Activated CD8-positive, alpha-beta memory T cell treated with anti-CD3 and anti-CD28 coated beads, Interleukin-2, amount 50 U/mL, for 1 hour (primary cell): ENCODE data around the gene LSP1.

Source experiments
- DNase-seq: peaks from one replicate; pipeline ENCODE4 v3.0.0-alpha.2; 2020; ENCODE audit errors: extremely low read depth

Gene LSP1

DNA sequence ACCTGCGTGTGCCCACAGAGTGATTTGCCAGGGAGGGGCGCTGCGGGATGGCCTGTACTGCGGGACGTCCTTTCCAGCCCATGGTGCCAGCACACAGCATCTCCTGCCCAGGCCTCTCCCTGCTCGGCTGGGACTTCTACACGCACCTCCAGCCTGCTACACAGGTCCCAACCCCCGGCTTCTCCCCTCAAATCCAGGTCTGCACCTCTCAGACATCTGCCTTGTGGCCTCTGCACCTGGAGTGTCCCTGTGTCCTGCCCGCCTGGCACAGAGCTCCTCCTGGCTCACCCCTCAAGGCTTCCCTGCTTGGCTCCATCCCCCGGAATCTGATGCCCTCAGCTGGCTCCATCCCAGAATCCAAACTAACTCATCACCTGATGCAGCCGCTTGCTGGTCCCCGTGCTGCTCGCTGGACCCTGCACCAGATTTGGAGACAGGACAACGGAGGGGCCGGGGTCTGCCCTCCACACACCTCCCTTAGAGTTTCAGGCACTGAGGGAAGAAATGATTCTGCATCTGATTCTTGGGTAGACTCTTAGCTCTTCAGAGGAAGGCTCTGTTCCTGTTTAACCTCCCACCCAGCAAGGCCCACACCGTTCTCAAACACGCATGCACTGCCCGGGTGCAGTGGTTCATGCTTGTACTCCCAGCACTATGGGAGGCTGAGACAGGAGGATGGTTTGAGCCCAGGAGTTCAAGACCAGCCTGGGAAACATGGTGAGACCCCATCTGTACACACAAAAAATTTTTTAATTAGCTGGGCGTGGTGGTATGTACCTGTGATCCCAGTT, 4.0 kb upstream of the LSP1 start:
- no peak for DNase-seq

DNA sequence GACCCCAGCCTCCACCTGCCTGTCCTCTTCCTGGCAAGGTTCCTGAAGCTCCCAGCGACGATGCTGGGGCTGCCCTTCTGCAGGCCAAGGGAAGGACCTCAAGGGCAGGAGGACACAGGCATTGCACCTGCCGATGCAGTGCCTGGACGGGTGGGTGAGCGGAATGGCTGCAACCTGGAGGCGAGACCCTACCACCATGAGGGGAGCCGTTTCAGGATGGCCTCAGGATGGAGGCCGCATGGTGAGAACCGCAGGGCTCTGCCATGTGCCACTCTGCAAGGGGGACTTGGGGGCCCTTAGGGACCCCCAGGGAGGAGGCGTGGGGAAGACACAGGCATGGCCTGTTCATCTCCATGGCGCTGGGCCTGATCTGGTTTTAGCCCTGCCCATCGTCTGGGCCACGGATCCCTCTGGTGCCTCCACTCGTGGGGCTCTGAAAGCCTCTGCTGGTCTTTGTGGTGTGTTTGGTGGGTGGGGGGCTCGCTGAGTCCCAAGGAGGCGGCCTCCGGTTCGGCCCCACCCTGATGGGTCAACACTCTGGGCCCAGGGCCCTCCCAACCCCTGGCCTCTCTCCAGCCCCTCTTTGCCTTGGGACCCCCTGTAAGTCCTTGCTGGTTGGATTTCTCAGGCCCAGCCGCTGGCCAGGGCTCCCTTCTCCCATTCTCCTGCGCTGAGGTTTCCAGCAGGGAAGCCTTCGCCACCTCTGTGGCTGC, 1.3 kb upstream of the LSP1 start:
- DNase-seq, result no peak

DNA sequence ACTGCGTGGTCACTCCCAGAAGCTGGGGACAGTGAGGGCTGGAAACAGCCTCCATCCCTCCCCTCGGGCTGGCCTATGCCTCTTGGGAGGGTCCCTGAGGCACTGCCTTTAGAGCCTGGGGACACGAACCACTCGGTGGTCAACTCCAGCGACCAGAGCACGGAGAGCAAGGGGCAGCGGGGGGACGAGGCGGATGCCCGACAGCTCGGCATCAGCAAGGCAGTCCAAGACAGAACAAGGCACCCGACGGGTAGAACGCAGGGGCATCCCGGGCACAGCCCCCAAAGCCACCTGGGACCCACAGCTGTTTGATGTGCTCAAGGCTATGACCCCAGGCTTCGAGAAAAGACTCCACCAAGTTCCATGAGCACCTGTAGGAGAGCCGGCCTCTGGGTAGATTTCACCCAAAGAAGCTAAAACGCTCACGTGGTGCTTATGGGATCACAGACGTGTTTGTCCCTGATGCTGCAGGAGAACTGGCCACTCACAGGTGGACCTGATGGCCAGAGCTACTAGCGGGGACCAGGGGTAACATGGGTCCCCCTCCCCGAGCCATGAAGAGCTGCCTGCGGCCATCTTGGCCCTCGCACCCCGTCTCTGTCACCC, 510 bp upstream of the LSP1 start:
- no peak for DNase-seq

DNA sequence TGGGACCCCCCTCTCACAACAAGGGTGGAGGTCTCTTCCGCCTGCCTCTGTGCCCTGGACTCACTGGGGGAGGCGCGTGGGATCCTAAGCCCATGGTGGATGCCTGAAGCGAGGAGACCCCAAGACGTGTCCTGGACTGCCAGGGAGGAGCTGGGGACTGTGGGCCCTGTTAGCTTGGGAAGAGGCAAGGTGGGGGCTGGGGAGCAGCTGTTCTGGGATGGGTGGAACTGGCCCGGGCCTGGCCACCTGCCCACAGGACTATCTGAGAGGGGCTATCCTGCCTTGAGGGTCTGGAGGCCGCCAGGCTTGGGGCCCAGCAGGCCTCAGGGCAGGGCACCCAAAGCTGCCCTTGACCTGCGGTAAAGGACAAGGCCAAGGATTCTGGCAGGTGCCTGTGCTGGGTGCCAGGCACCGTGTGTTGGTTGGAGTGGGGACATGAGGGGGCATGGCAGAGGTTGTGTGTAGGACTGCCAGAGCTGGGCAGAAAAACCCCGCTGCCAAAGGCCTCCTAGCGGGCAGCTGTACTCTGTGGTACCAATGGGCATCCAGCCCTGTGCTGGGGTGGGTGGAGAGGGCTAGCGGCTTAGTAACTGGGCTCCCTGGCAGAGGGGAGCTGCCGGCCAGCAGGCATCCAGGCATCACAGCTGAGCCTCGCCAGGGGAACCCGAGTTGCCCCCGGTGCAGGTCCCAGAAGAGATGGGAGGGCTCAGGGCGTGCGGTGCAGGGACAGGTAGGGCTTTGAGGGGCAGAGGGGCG, 670 bp downstream of the LSP1 start:
- DNase-seq, result no peak

DNA sequence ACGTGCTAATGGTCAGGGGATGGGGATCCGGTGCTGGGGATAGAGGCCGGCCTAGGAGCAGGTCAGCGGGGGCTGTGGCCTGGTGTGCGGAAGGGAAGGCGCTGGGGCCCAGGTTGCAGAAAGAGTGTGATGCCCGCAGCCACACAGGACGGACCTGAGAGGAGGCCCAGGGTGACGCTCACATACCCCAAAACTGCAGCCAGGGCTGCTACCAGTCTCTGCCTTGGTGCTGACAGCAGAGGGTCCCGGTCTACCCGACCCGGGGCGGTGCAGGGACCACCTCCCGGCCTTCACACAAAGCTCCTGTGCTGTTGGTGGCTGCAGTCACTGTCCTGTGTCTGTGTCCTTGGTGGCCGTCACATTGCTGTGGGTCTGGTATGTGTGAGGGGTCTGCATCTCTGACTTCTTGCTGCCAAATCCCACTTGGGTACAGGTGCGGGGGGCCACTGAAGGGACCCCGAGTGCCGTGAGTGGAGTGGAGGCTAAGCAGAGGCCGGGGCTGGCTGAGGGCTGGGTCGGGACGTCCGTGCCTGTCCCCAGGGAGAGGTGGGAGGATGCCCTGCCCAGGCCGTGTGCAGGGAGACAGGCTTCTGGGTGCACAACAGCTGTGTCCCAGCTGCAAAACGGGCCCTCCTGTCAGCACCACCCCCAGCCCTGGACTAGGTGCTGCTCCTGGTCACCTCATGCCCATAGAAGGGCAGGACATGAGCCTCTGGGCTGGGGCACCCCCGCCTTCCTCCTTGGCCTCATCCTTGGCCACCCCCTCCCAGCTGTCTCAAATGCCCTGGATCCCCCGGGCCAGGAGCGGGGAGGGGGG, 1.5 kb downstream of the LSP1 start:
- no peak for DNase-seq

DNA sequence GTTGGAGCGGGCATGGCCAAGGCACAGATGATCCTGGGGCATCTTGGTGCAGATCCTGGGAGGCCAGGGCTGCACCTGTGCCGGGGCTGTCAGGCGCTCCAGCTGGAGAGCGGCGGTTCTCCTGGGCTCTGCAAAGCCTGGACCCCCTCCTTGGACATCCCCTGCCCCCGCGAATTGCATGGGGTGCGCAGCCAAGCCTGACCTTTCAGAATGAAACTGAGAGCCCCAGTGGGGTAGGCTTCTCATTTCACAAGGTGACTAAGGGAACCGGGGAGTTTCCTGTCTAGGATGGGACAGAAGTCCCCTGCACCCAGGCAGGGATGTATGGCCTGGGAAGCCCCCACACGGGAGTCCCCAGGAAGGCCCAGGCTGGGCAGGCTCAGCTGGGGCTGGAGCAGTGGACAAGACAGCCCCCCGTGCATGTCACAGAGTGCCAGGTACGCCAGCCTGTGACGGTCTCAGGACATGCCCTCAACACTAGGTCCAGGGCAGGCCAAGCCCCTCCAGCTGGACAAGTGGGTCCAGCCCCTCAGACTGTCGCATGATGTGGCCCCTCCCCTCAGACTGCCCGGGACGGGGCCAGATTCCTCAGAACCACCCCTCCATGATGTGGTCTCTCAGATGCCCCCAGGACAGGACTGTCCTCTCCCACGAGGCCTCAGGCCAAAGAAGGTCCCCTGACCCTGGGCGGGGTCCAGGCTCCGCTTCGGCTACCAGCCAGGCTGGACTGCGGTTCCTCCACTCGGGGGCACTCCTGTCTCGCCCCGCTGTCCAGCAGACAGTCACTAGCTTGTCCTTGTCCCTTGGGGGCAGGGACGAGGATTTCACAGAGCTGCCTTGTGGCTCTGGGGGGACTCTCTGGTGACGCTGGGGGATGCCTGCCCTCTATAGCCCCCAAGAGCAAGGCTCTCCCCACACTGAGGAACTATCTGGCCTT, 2.3 kb downstream of the LSP1 start:
- DNase-seq, result no peak

DNA sequence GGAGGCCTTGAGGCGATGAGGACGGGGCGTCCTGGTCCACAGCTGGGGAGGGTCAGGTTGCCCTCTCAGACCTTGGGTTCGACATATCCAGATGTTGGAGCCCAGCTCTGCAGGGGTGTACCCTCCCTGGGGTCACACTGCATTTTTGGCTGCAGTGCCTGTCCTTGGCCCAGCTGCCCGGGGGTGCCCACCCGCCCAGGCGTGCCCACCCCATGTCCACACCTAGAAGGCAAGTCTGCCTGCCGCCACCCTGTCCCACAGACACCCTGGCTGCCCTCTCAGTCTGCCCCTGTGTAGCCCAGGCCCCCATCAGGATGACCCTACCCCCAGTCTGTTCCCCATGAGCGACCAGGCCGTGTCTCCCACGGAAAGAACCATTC, 3.0 kb downstream of the LSP1 start:
- DNase-seq, result no peak

DNA sequence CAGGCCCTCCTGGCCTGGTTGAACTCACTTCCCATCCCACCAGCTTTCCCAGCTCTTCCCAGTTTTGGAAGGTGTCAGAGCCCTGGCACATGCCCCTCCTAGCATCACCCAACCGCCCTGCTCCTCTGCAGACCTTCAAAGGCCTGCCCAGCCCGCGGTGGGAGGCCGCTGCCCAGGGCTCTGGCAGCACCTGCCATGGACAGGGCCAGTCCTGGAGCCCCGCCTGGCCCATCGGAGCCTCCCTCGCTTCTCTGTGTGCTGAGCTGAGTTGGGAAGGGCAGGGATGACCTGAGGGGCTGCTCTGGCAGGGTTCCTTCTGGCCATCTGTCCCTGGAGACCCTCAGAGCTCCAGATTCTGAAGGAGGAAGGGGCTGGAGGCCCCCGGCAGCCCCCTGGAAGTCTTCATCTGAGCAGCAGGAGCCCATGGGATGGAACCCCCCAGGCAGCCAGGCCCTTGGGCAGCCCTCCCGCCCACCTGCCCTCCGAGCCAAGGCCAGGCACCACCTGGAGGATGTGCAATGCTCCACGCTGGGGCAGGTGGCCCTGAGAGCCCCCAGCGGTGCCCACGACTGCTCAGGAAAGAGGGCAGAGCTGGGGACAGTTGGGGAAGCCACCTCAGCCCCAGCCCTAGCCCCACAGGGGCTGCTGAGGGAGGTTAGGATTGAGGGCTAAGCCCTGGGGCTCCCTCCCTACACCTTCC, 3.6 kb downstream of the LSP1 start:
- no peak for DNase-seq

DNA sequence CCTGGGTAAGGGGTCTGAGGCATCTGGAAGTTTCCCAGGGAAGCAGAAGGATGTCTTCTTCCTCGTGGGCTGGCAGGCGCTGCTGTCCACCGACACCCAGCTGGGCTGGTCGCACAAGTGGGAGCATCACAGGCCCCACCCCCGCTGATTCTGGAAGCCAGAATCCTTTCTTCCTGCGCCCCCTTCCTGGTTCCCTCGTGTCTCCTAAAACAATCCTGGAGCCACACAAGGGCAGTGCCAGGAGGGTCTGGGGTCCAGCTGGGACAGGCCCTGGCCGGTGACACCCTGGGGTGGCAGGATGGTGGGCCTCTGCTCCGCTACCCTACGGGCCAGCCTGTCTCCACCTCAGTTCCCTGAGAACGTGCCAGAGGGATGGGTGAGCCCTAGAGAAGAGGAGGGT, 4.2 kb downstream of the LSP1 start:
- DNase-seq, result no peak

DNA sequence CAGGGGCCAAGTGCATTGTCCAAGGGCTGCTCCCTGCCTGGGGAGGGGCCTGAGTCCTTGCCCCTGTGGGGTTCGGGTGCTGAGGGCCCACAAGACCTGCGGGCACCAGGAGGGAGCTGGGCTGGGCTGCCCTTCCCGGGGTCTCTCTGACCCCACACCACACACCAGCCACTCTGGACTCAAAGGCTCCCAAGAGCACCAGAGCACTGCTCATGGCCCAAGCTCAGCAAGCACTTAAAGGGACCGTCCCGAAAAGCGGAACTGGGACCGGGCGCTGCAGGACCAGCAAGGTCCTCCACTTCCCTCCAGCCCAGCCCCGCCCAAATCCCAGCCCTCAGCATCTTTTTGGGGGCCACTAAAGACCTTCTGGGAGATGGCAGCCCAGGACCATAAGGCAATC, 5.3 kb downstream of the LSP1 start:
- DNase-seq, result no peak

DNA sequence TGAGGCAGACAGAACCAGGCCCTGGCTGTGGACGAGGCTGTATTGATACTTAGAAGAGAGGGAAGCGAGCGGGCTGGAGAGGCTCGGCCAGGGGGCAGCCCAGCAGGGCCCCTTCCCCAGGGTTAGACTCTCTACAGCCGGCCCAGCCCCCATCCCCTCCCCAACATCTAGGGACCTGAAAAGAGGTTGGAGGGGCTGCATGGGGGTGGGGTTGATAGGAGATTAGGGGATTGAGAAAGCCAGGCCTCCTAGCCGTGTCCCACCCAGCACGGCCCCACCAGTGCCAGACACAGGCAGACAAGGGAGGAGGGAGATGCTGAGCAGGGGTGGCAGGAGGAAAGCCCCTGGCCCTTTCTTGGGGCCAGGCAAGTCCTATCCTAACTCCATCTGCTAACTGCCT, 5.7 kb downstream of the LSP1 start:
- DNase-seq, result no peak

DNA sequence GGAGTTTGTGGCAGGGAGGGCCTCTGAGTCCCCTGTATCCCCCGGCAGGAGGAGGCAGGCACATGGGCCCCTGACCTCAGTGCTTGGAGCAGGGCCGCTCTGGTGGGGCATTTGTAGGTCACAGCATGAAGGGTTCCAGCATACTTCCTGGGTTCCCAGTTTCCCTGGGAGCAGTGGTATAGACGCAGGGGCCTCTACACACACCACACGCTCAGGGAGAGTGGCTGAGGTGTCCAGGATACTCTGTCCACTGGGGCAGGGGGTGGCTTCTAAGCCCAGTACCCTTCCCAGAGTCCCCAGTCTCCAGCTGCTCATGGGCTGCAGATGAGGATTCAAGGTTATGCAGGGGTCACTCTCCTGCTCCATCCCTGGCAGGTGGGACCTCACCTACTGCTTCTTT, 6.1 kb downstream of the LSP1 start:
- no peak for DNase-seq

DNA sequence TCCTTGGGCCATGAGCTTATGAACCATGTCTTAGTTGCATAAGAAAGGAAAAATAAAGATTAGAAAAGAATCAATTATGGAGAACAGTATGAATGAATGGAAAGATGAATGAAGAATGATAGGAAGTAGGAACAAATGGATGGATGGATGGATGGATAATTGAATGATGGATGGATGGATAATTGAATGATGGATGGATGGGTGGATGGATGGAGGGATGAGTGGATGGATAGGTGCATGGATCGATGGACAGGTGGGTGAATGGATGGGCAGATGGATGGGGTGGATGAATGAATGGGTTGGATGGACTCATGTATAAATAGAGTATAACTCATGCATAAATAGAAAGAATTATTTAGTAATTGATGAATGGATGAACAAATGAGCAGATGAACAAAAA, 7.2 kb downstream of the LSP1 start:
- DNase-seq, result no peak

DNA sequence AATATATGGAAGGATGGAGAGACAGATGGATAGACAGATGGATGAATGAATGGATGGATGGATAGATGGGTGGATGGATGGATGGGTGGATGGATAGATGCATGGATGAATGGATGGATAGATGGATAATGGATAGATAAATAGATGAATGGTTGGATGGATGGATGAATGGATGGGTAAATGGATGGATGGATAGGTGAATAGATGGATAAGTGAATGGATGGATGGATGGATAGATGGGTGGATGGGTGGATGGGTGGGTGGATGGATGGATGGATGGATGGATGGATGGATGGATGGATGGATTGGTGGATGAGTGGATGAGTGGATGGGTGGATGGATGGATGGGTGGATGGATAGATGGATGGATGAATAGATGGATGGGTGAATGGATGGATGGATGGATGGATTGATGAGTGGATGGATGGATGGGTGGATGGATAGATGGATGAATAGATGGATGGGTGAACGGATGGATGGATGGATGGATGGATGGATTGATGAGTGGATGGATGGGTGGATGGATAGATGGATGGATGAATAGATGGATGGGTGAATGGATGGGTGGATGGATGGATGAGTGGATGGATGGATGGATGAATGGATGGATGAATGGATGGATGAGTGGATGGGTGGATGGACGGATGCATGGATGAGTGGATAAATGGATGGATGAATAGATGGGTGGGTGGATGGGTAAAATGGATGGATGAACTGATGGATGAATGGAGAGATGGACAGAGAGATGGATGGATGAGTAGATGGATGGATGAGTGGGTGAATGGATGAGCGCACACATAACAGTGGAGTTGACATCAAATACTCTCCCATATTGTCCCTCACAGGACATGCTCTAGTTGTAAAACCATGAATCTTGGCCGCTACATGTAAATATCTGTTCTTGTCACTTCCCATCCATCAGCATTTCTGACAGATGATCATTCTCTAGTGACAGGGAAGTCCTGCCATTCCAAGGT, 8.8 kb downstream of the LSP1 start:
- DNase-seq, result no peak

DNA sequence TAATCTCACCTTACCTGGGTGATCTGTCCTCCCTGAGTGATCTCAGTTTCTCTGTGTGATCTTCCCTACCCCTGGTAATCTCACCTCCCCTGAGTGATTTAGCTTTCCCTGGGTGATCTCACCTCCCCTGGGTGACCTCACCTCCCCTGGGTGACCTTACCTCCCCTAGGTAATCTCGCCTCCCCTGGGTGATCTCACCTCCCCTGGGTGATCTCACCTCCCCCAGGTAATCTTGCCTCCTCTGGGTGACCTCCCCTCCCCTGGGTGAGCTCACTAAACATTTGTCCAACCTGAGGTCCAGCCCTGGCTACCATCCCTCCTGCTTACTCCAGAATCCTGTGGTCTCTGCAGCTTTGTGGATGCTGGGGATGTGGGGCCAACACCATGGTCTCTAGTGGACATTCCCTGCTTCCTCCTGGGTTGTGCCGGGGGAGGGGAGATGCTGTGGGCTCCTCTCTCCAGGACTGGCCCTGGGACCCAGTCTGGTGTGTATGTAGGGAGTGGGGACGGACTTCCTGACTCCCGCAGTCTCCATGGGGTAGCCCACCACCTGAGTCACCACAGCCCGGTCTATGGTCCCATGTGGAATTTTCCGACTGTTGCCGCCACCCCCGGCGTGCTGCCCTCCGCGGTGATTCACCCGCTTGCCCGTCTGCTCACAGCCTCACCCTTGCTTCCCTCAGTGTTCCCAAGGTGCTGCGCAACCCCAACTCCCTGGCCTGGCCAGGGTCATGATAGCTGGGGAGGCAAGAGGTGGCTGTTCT, 9.9 kb downstream of the LSP1 start:
- no peak for DNase-seq

DNA sequence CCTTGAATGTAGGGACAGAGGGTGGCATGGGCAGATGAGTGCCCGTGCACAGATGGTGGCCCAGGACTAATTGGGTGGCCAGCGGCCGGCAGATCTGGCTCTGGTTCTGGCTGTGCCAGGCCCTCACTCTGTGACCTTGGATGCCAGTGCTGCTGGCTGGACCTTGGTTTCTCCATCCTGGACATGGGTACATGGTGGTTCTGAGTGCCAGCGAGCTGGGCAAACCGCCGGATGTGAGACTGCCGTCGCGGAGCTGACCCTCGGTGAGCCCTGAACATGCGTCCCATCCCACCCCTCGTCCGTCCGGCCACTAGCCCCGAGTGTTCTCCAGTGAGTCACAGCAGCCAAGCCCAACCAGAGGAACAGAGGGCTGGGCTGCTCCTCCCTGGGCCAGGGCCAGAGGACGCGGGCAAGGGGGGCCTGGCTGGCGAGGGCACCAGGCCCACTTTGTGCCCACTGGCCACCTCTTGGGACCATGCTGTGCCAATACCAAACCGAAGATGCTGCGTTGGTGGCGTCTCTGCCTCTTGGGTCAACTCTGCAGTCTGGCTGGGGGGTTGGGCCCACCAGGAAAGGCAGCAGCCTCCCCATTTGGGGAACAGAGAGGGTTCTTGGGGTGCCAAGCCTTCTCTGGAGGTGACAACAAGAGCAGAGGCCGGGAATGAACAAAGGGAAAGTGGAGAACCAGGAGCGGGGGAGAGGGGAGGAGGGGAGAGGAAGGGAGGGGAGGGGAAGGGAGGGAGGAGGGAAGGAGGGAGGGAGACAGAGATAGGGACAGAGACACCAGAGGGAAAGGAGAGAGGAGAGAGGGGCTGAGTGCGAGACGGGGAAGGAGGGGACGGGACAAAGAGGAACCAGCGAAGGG, 10.7 kb downstream of the LSP1 start:
- DNase-seq, result no peak

DNA sequence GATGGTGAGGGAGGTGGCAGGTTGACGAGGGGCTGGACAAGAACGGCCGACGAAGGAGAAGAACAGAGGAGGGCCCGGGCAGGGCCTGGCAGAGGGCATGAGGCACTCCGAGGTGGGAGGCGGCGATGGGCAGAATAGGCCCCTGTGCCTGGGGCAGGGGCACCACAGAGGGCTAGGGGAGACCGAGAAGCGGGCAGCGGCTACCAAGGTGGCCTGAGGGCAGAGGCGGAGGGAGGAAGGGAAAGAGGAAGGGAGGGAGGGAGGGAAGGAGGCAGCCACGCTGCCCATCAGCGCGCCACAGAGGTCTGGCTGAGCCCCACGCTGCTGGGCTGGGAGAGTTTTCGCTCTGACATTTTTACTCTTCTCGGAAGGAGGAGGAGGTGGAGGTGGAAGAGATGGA, 11.3 kb downstream of the LSP1 start:
- DNase-seq, result no peak
